ENCODE data around the gene SLC9A8.

- TF ChIP-seq CTCF (IDR thresholded peaks at IDR 0.05) (no peak), POLR2AphosphoS5 (IDR thresholded peaks at IDR 0.05) (no peak), EP300 (IDR thresholded peaks at IDR 0.05; ENCODE audit: low read depth) (no peak), POLR2A (IDR thresholded peaks at IDR 0.05) (no peak)
Observed at GRCh38 chr20:49784291-49784690, 28.3 kb upstream of the SLC9A8 start.
